HepG2 (cell line): ENCODE data around the gene AMER3. TPM values are rescaled to one million over a fixed set of nuclear protein-coding genes. Genes with fewer than 3 reads are reported as not detected.

Experiments used
- ATAC-seq: fragments of 200-7000 bp; cut with Tn5 transposase; 3 replicates; pipeline ENCODE4 v1.9.1; 2020; ENCODE audit warnings: mild to moderate bottlenecking, moderate library complexity
- BruUV-seq: library from RNA; stranded (reverse); fragments of 400-500 nt; replicated peaks from 2 replicates; lab custom pipeline; 2021; lab: Mats Ljungman, UMichigan
- CTCF ChIA-PET: fragments of 300-600 bp; formaldehyde crosslinking; extraction: SDS; loops from one replicate; lab custom pipeline; 2021; ENCODE audit warnings: low total read pairs, inconsistent platforms, low intra/inter-chr PET ratio; lab: Yijun Ruan, JAX
- POLR2A ChIA-PET: fragments of 350-600 bp; sonication (Branson Sonifier 250); formaldehyde crosslinking; loops from one replicate; lab custom pipeline; 2020; ENCODE audit warnings: antibody characterized with exemption, inconsistent platforms; lab: Yijun Ruan, JAX
- DNase-seq: peaks from one replicate; pipeline ENCODE4 v3.0.0-alpha.2; 2015; ENCODE audit warnings: low spot score
- FAIRE-seq: peaks from 3 replicates; lab custom pipeline; 2011; peaks lifted over from hg19 to GRCh38; lab: Jason Lieb, UNC
- H2AFZ ChIP-seq: one replicate; pipeline ENCODE4 v1.6.1; 2011; ENCODE audit warnings: low read length, inconsistent platforms
- H3K27ac ChIP-seq: fragments of 300-600 bp; 3 replicates; pipeline ENCODE4 v1.8.0; 2011; ENCODE audit warnings: mixed run types, mild to moderate bottlenecking, mixed read lengths, low read length, inconsistent platforms; ENCODE audit not compliant: insufficient read depth; ENCODE audit errors: extremely low read length
- H3K27me3 ChIP-seq, 2 experiments: fragments of 200-600 bp in 1 of 2; 2 replicates in 1 of 2; 3 replicates in 1 of 2; pipeline versions ENCODE4 v1.6.0 to v1.8.0; 2011; ENCODE audit warnings: low read length in 2 of 2, mild to moderate bottlenecking in 2 of 2, moderate library complexity in 2 of 2, inconsistent platforms in 1 of 2; ENCODE audit not compliant: insufficient read depth in 2 of 2, control insufficient read depth in 1 of 2
- H3K36me3 ChIP-seq, 2 experiments: fragments of 200-600 bp in 1 of 2; replicated peaks in 1 of 2; 2 replicates in 1 of 2; 3 replicates in 1 of 2; pipeline versions ENCODE4 v1.5.1 to v1.8.0; 2011; ENCODE audit warnings: low read length in 2 of 2, inconsistent platforms in 1 of 2; ENCODE audit not compliant: insufficient read depth in 2 of 2, control insufficient read depth in 1 of 2
- H3K4me1 ChIP-seq: 2 replicates; pipeline ENCODE4 v1.5.1; 2012; ENCODE audit warnings: low read length, inconsistent platforms; ENCODE audit not compliant: insufficient read depth
- H3K4me2 ChIP-seq: 2 replicates; pipeline ENCODE4 v1.6.0; 2011; ENCODE audit warnings: low read depth, low read length, inconsistent platforms
- H3K4me3 ChIP-seq, 3 experiments: fragments of 200-600 bp in 1 of 3; sonication (generic), shearing (Covaris generic) in 1 of 3; replicated peaks in 1 of 3; 2 replicates each; pipeline ENCODE4 v1.5.1; 2011 to 2016; ENCODE audit warnings: low read length in 3 of 3, inconsistent platforms in 2 of 3, low read depth in 2 of 3, mild to moderate bottlenecking in 2 of 3, control low read depth in 1 of 3, mixed read lengths in 1 of 3; ENCODE audit not compliant: insufficient read depth in 1 of 3
- H3K79me2 ChIP-seq: one replicate; pipeline ENCODE4 v1.6.1; 2011; ENCODE audit warnings: low read length, inconsistent platforms; ENCODE audit not compliant: insufficient read depth
- H3K9ac ChIP-seq: 2 replicates; pipeline ENCODE4 v1.6.0; 2011; ENCODE audit warnings: mild to moderate bottlenecking, low read depth, low read length, inconsistent platforms; ENCODE audit not compliant: insufficient read depth
- H3K9me3 ChIP-seq: 2 replicates; pipeline ENCODE4 v1.5.1; 2012; ENCODE audit warnings: mild to moderate bottlenecking, low read length
- H4K20me1 ChIP-seq: 2 replicates; pipeline ENCODE4 v1.6.0; 2011; ENCODE audit warnings: inconsistent platforms, mild to moderate bottlenecking, low read length, moderate library complexity; ENCODE audit not compliant: insufficient read depth
- FOXA3 ChIP-seq: IDR thresholded peaks from 2 replicates; pipeline ENCODE4 v1.6.1; 2016; ENCODE audit warnings: missing genetic modification reagents, missing compliant biosample characterization
- HNRNPLL ChIP-seq: fragments of 200-400 bp; formaldehyde crosslinking; IDR thresholded peaks from 2 replicates; pipeline ENCODE4 v1.6.1; 2017; ENCODE audit warnings: mild to moderate bottlenecking, low read depth, low read length; ENCODE audit not compliant: poor library complexity, severe bottlenecking
- ZSCAN30 ChIP-seq: sonication (generic); formaldehyde crosslinking; IDR thresholded peaks from 2 replicates; pipeline ENCODE4 v1.5.0; 2020; ENCODE audit warnings: mild to moderate bottlenecking, missing genetic modification reagents
- WGBS: methylation state at CpG from one replicate; pipeline ENCODE4 v1.1.6; 2017; ENCODE audit warnings: low lambda C conversion rate; 5-methylcytosine and 5-hydroxymethylcytosine counted together
- in situ Hi-C: cut with HindIII; loops from 2 replicates; pipeline ENCODE4 v1.10.0; 2017; ENCODE audit warnings: low pct_unique_long_range_greater_than_20kb; ENCODE audit not compliant: extremely low pct_ligation_motif_present
- intact Hi-C: fragments of 100-400 bp; cut with micrococcal nuclease; formaldehyde crosslinking; loops from one replicate; pipeline ENCODE4 v1.10.0; 2022; ENCODE audit not compliant: unreplicated experiment
- polyA plus RNA-seq, 8 experiments: library from polyadenylated mRNA; depleted of rRNA in 3 of 8; stranded (reverse) in 7 of 8; unstranded in 1 of 8; fragments of >200 nt; fragmentation: Illumina TruSeq in 4 of 8; extraction: Trizol in 4 of 8; gene quantifications; 2 replicates each; pipeline versions ENCODE4 v1.2.1 to v1.2.3, GENCODE V29; 2011 to 2016; ENCODE audit warnings: low read depth in 4 of 8, missing spikeins in 1 of 8, mixed read lengths in 1 of 8; ENCODE audit not compliant: insufficient read depth in 1 of 8
- total RNA-seq, 5 experiments: library from RNA; depleted of rRNA; stranded (reverse); fragments of >200 nt; fragmentation: Illumina TruSeq; extraction: Trizol; gene quantifications; 2 replicates each; pipeline ENCODE4 v1.2.3, GENCODE V29; 2016; ENCODE audit warnings: low read depth in 1 of 5
- TF ChIP-seq, protein P1 (sequence below): sonication (generic); formaldehyde crosslinking; IDR thresholded peaks from 2 replicates; pipeline ENCODE4 v1.8.1; 2023; ENCODE audit warnings: mild to moderate bottlenecking, missing genetic modification reagents
- TF ChIP-seq, protein P2 (sequence below): sonication (generic); formaldehyde crosslinking; IDR thresholded peaks from 2 replicates; pipeline ENCODE4 v1.5.1; 2020; ENCODE audit warnings: missing genetic modification reagents, mild to moderate bottlenecking, borderline replicate concordance

The AMER3 gene
- total and polyA plus RNA-seq, 2 of the 13 experiments (the other 11 are each of a cell fraction or from before 2014, with no cell fraction given), result not detected

DNA sequence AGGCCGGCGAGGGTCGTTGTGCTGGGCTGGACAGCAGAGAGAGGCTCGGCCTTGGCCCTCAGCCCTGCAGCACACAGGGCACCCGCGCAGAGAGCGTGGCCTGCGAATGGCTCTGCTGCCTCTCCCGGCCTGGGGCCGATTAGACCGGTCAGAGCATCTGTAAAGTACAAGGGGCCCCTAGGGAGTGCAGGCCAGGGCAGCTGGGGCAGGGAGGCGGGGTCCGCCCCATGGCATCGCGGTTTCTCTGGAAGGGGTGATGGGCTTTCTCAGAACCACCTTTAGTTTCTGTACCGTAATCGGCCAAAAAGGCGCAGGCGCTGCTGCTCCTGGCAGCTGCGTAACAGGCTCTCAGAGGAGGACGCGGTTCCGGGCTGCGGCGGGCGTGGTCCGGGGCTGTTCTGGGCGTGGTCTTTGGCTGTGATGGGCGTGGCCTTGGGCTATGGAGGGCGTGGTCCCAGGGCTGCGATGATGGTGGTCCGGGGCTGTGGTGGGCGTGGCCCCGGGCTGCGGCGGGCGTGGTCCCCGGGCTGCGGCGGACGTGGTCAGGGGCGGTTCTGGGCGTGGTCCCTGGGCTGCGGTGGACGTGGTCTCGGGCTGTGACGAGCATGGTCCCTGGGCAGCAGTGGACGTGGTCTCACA, 27.9 kb upstream of the AMER3 start:
- Histone ChIP-seq H3K27me3 (peaks cover 0 to 23% of the 10 kb centered on the region in 2 experiments; a peak in 2 of 5 replicates), H4K20me1 (no peaks in the 10 kb centered on the region), H3K36me3 (no peaks in the 10 kb centered on the region), H3K9ac (no peak overlapping the region), H3K4me2 (no peak overlapping the region), H3K4me1 (no peaks in the 10 kb centered on the region), H3K27ac (no peak overlapping the region), H3K79me2 (no peaks in the 10 kb centered on the region), H3K9me3 (no peaks in the 10 kb centered on the region), H2AFZ (no peak overlapping the region), H3K4me3 (no peak overlapping the region)
- WGBS, result 51% methylated on average over 41 of the region's 48 CpGs
- BruUV-seq, result no TSS peak
- ChIA-PET POLR2A (no interaction called here), CTCF (no interaction called here)
- in situ Hi-C loops (no loop called here), intact Hi-C loops (no loop called here)
- FAIRE-seq (no peak), ATAC-seq (peak; percentile 48; the same call in 2 of the 3 replicates), DNase-seq (no peak)
- TF ChIP-seq, protein P1, sequence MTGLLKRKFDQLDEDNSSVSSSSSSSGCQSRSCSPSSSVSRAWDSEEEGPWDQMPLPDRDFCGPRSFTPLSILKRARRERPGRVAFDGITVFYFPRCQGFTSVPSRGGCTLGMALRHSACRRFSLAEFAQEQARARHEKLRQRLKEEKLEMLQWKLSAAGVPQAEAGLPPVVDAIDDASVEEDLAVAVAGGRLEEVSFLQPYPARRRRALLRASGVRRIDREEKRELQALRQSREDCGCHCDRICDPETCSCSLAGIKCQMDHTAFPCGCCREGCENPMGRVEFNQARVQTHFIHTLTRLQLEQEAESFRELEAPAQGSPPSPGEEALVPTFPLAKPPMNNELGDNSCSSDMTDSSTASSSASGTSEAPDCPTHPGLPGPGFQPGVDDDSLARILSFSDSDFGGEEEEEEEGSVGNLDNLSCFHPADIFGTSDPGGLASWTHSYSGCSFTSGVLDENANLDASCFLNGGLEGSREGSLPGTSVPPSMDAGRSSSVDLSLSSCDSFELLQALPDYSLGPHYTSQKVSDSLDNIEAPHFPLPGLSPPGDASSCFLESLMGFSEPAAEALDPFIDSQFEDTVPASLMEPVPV, result no peak
- TF ChIP-seq FOXA3 (CRISPR knock-in tag) (no peak), ZSCAN30 (CRISPR knock-in tag) (no peak), HNRNPLL (peak; percentile 16)
- TF ChIP-seq, protein P2, sequence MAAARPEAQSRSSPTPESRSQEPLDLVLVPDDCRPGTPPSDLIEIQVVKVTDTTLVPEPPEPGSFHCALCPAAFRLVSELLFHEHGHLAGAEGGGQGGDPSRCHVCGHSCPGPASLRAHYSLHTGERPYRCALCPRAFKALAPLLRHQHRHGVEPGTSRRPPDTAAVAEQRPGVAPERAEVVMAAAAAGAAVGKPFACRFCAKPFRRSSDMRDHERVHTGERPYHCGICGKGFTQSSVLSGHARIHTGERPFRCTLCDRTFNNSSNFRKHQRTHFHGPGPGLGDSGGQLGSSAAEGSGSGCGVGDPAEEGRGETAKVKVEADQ, result no peak
